ENCODE data around the gene NCOA1. TPM values are rescaled to one million over a fixed set of nuclear protein-coding genes. Genes with fewer than 3 reads are reported as not detected.

The NCOA1 gene
- total RNA-seq, 2 experiments from 2014 or later: 15.8 to 16.6 TPM

- peaks cover 4% of the 10 kb centered on the region for H3K36me3 Mint-ChIP-seq (ENCODE audit: low read depth)
- peaks cover 3% of the 10 kb centered on the region for H3K27me3 Mint-ChIP-seq
- no peak for DNase-seq
- H3K4me3 Mint-ChIP-seq: no peak overlapping the region
- H3K4me1 Mint-ChIP-seq: peaks cover 17% of the 10 kb centered on the region
- ChIA-PET CTCF (no interaction called here), POLR2A (no interaction called here)
- H3K9me3 Mint-ChIP-seq: no peaks in the 10 kb centered on the region
- no peak overlapping the region for H3K27ac Mint-ChIP-seq
Observed at GRCh38 chr2:24497685-24498084, 6.6 kb downstream of the NCOA1 start.

GRCh38 chr2:24498121-24498520 lies 7.1 kb downstream of the NCOA1 start:
- Mint-ChIP-seq H3K36me3 (ENCODE audit: low read depth) (peaks cover 2% of the 10 kb centered on the region), H3K4me1 (peaks cover 13% of the 10 kb centered on the region), H3K9me3 (no peaks in the 10 kb centered on the region), H3K27me3 (no peaks in the 10 kb centered on the region), H3K4me3 (no peak overlapping the region), H3K27ac (no peak overlapping the region)
- no peak for DNase-seq
- ChIA-PET CTCF (no interaction called here), POLR2A (no interaction called here)

- H3K27ac Mint-ChIP-seq: no peak overlapping the region
- DNase-seq: no peak
- peaks cover 4% of the 10 kb centered on the region for H3K4me1 Mint-ChIP-seq
- no peaks in the 10 kb centered on the region for H3K27me3 Mint-ChIP-seq
- no peak overlapping the region for H3K4me3 Mint-ChIP-seq
- ChIA-PET POLR2A (interaction anchor here (1.6 kb wide), 1 partner anchor 10 kb away, joined by 4 read pairs; the partner anchor contains the start of gene NCOA1), CTCF (no interaction called here)
- peaks cover 8% of the 10 kb centered on the region for H3K36me3 Mint-ChIP-seq (ENCODE audit: low read depth)
- H3K9me3 Mint-ChIP-seq: no peaks in the 10 kb centered on the region
Observed at GRCh38 chr2:24501813-24502212, 10.8 kb downstream of the NCOA1 start.

- Mint-ChIP-seq H3K9me3 (no peaks in the 10 kb centered on the region), H3K27ac (no peak overlapping the region), H3K36me3 (ENCODE audit: low read depth) (peaks cover 6% of the 10 kb centered on the region), H3K27me3 (no peaks in the 10 kb centered on the region), H3K4me1 (peaks cover 19% of the 10 kb centered on the region), H3K4me3 (no peak overlapping the region)
- CTCF ChIA-PET: no interaction called here
- DNase-seq: no peak
- POLR2A ChIA-PET: interaction anchor here (2.0 kb wide), 1 partner anchor 15 kb away, joined by 10 read pairs; the partner anchor contains the start of gene NCOA1
Observed at GRCh38 chr2:24505534-24506275, 14.7 kb downstream of the NCOA1 start.

GRCh38 chr2:24507549-24507948 lies 16.5 kb downstream of the NCOA1 start:
- DNase-seq: no peak
- Mint-ChIP-seq H3K9me3 (no peaks in the 10 kb centered on the region), H3K27ac (no peak overlapping the region), H3K4me1 (peaks cover 32% of the 10 kb centered on the region), H3K4me3 (no peak overlapping the region), H3K36me3 (ENCODE audit: low read depth) (peaks cover 6% of the 10 kb centered on the region), H3K27me3 (no peaks in the 10 kb centered on the region)
- ChIA-PET POLR2A (interaction anchor here (2.0 kb wide), 1 partner anchor 17 kb away, joined by 10 read pairs; the partner anchor contains the start of gene NCOA1), CTCF (interaction anchor here (0.7 kb wide), 2 partner anchors 12 to 106 kb away, joined by 3 to 5 read pairs; no protein-coding TSS in a partner anchor)

- Mint-ChIP-seq H3K36me3 (ENCODE audit: low read depth) (peaks cover 6% of the 10 kb centered on the region), H3K4me1 (peaks cover 39% of the 10 kb centered on the region), H3K27me3 (no peaks in the 10 kb centered on the region), H3K27ac (no peak overlapping the region), H3K4me3 (no peak overlapping the region), H3K9me3 (no peaks in the 10 kb centered on the region)
- POLR2A ChIA-PET: no interaction called here
- DNase-seq: no peak
- CTCF ChIA-PET: no interaction called here
Observed at GRCh38 chr2:24508878-24509277, 17.8 kb downstream of the NCOA1 start.

- Mint-ChIP-seq H3K4me1 (peaks cover 39% of the 10 kb centered on the region), H3K9me3 (no peaks in the 10 kb centered on the region), H3K36me3 (ENCODE audit: low read depth) (peaks cover 6% of the 10 kb centered on the region), H3K27me3 (no peaks in the 10 kb centered on the region), H3K27ac (no peak overlapping the region), H3K4me3 (no peak overlapping the region)
- DNase-seq: no peak
- ChIA-PET POLR2A (no interaction called here), CTCF (no interaction called here)
Observed at GRCh38 chr2:24509425-24509824, 18.4 kb downstream of the NCOA1 start.

- Mint-ChIP-seq H3K4me3 (no peak overlapping the region), H3K4me1 (peaks cover 39% of the 10 kb centered on the region), H3K36me3 (ENCODE audit: low read depth) (peaks cover 6% of the 10 kb centered on the region), H3K27me3 (no peaks in the 10 kb centered on the region), H3K9me3 (no peaks in the 10 kb centered on the region), H3K27ac (no peak overlapping the region)
- POLR2A ChIA-PET: no interaction called here
- DNase-seq: no peak
- CTCF ChIA-PET: no interaction called here
Observed at GRCh38 chr2:24509840-24510239, 18.8 kb downstream of the NCOA1 start.

- CTCF ChIA-PET: no interaction called here
- no peak overlapping the region for H3K4me3 Mint-ChIP-seq
Observed at GRCh38 chr2:24510771-24511170, 19.7 kb downstream of the NCOA1 start.

GRCh38 chr2:24511198-24511597 lies 20.1 kb downstream of the NCOA1 start:
- peaks cover 41% of the 10 kb centered on the region for H3K4me1 Mint-ChIP-seq
- H3K4me3 Mint-ChIP-seq: no peak overlapping the region
- ChIA-PET CTCF (no interaction called here), POLR2A (no interaction called here)
- no peak overlapping the region for H3K27ac Mint-ChIP-seq
- no peaks in the 10 kb centered on the region for H3K9me3 Mint-ChIP-seq
- peaks cover 2% of the 10 kb centered on the region for H3K36me3 Mint-ChIP-seq (ENCODE audit: low read depth)
- H3K27me3 Mint-ChIP-seq: no peaks in the 10 kb centered on the region
- DNase-seq: no peak

More at GRCh38 chr2:24510771-24511170, 19.7 kb downstream of the NCOA1 start:
- Mint-ChIP-seq H3K4me1 (peaks cover 42% of the 10 kb centered on the region), H3K27me3 (no peaks in the 10 kb centered on the region), H3K9me3 (no peaks in the 10 kb centered on the region), H3K36me3 (ENCODE audit: low read depth) (peaks cover 3% of the 10 kb centered on the region), H3K27ac (no peak overlapping the region)
- POLR2A ChIA-PET: no interaction called here
- DNase-seq: no peak

GRCh38 chr2:24511894-24512293 lies 20.8 kb downstream of the NCOA1 start:
- Mint-ChIP-seq H3K27me3 (no peaks in the 10 kb centered on the region), H3K36me3 (ENCODE audit: low read depth) (no peaks in the 10 kb centered on the region), H3K9me3 (no peaks in the 10 kb centered on the region), H3K4me1 (peaks cover 40% of the 10 kb centered on the region), H3K4me3 (no peak overlapping the region), H3K27ac (no peak overlapping the region)
- POLR2A ChIA-PET: interaction anchor here (0.8 kb wide), 1 partner anchor 9 kb away, joined by 3 read pairs; no protein-coding TSS in a partner anchor
- no peak for DNase-seq
- CTCF ChIA-PET: interaction anchor here (1.5 kb wide), 1 partner anchor 9 kb away, joined by 5 read pairs; no protein-coding TSS in a partner anchor

- Mint-ChIP-seq H3K4me3 (no peak overlapping the region), H3K27me3 (no peaks in the 10 kb centered on the region), H3K4me1 (peaks cover 43% of the 10 kb centered on the region), H3K27ac (no peak overlapping the region), H3K9me3 (no peaks in the 10 kb centered on the region), H3K36me3 (ENCODE audit: low read depth) (no peaks in the 10 kb centered on the region)
- ChIA-PET CTCF (interaction anchor here (1.5 kb wide), 1 partner anchor 9 kb away, joined by 5 read pairs; no protein-coding TSS in a partner anchor), POLR2A (interaction anchor here (0.8 kb wide), 1 partner anchor 8 kb away, joined by 3 read pairs; no protein-coding TSS in a partner anchor)
- DNase-seq: no peak
Observed at GRCh38 chr2:24512404-24512803, 21.4 kb downstream of the NCOA1 start.

- POLR2A ChIA-PET: interaction anchor here (0.8 kb wide), 1 partner anchor 8 kb away, joined by 3 read pairs; no protein-coding TSS in a partner anchor
- no peaks in the 10 kb centered on the region for H3K27me3 Mint-ChIP-seq
- no peak for DNase-seq
- no peak overlapping the region for H3K4me3 Mint-ChIP-seq
- CTCF ChIA-PET: interaction anchor here (1.5 kb wide), 1 partner anchor 8 kb away, joined by 5 read pairs; no protein-coding TSS in a partner anchor
- H3K9me3 Mint-ChIP-seq: no peaks in the 10 kb centered on the region
- H3K36me3 Mint-ChIP-seq (ENCODE audit: low read depth): no peaks in the 10 kb centered on the region
- no peak overlapping the region for H3K27ac Mint-ChIP-seq
- peaks cover 40% of the 10 kb centered on the region for H3K4me1 Mint-ChIP-seq
Observed at GRCh38 chr2:24512831-24513230, 21.8 kb downstream of the NCOA1 start.

Data from activated CD4-positive, alpha-beta memory T cell treated with anti-CD3 and anti-CD28 coated beads, Interleukin-2, amount 10 ng/mL, durations not matched to agents 7 days and 5 days (primary cell).